Caco-2 (cell line): ENCODE measurements around the gene SLC25A42. TPM values are rescaled to one million over a fixed set of nuclear protein-coding genes. Genes with fewer than 3 reads are reported as not detected.

Source experiments
- BruUV-seq: library from RNA; stranded (reverse); fragments of 400-500 nt; replicated peaks from 2 replicates; lab custom pipeline; 2021; lab: Mats Ljungman, UMichigan
- CTCF ChIA-PET: fragments of 300-600 bp; sonication (Branson Sonifier 250); formaldehyde crosslinking; loops from one replicate; lab custom pipeline; 2022; ENCODE audit warnings: antibody characterized with exemption; lab: Charles Lee
- POLR2A ChIA-PET: fragments of 300-600 bp; sonication (Branson Sonifier 250); formaldehyde crosslinking; loops from one replicate; lab custom pipeline; 2022; ENCODE audit warnings: antibody characterized with exemption; lab: Charles Lee
- DNase-seq, 2 experiments: peaks; one replicate each; pipeline versions ENCODE4 v3.0.0 to v3.0.0-alpha.2; 2020 to 2022
- H3K27me3 ChIP-seq: replicated peaks from 2 replicates; pipeline ENCODE4 v1.6.0; 2011; ENCODE audit warnings: low read length; ENCODE audit not compliant: control insufficient read depth, insufficient read depth
- H3K36me3 ChIP-seq: 2 replicates; pipeline ENCODE4 v1.5.1; 2011; ENCODE audit warnings: low read length; ENCODE audit not compliant: control insufficient read depth, insufficient read depth
- H3K4me1 ChIP-seq: fragments of 250-450 bp; sonication (Bioruptor Pico); 2 replicates; pipeline ENCODE4 v1.5.1; 2020; ENCODE audit warnings: mild to moderate bottlenecking
- H3K4me3 ChIP-seq: 2 replicates; pipeline ENCODE4 v1.5.1; 2011; ENCODE audit warnings: low read depth, mild to moderate bottlenecking, control low read depth, low read length
- H3K9me3 ChIP-seq: fragments of 250-450 bp; sonication (Bioruptor Pico); 2 replicates; pipeline ENCODE4 v1.5.1; 2020; ENCODE audit warnings: mild to moderate bottlenecking, moderate library complexity
- H3K27ac Mint-ChIP-seq: one replicate; pipeline ENCODE4 v1.8.0; 2022; ENCODE audit warnings: mixed read lengths; ENCODE audit not compliant: unreplicated experiment
- H3K27me3 Mint-ChIP-seq: one replicate; pipeline ENCODE4 v1.8.0; 2022; ENCODE audit warnings: mixed read lengths; ENCODE audit not compliant: insufficient read depth, unreplicated experiment
- H3K36me3 Mint-ChIP-seq: one replicate; pipeline ENCODE4 v1.8.0; 2022; ENCODE audit warnings: mild to moderate bottlenecking, mixed read lengths; ENCODE audit not compliant: insufficient read depth, unreplicated experiment
- H3K4me1 Mint-ChIP-seq: one replicate; pipeline ENCODE4 v1.8.0; 2022; ENCODE audit warnings: low read depth, mixed read lengths; ENCODE audit not compliant: unreplicated experiment
- H3K4me3 Mint-ChIP-seq: one replicate; pipeline ENCODE4 v1.8.0; 2022; ENCODE audit warnings: mild to moderate bottlenecking, moderate library complexity, mixed read lengths; ENCODE audit not compliant: unreplicated experiment
- H3K9me3 Mint-ChIP-seq: one replicate; pipeline ENCODE4 v1.8.0; 2022; ENCODE audit warnings: mixed read lengths; ENCODE audit not compliant: unreplicated experiment
- intact Hi-C: fragments of 100-400 bp; cut with micrococcal nuclease; formaldehyde crosslinking; loops from one replicate; pipeline ENCODE4 v1.10.0; 2022; ENCODE audit not compliant: unreplicated experiment
- total RNA-seq: library from RNA; stranded (reverse); gene quantifications from 2 replicates; pipeline ENCODE4 v1.2.3, GENCODE V29; 2022
- TF ChIP-seq, protein P1 (sequence below), 2 experiments: fragments of 200-600 bp in 1 of 2; IDR thresholded peaks; 1 replicate in 1 of 2; 2 replicates in 1 of 2; pipeline versions ENCODE4 v1.5.1 to v1.8.0; 2011 to 2022; ENCODE audit warnings: antibody characterized with exemption in 1 of 2, control low read depth in 1 of 2, inconsistent platforms in 1 of 2, low read depth in 1 of 2, low read length in 1 of 2, mild to moderate bottlenecking in 1 of 2, moderate library complexity in 1 of 2; ENCODE audit not compliant: insufficient read depth in 1 of 2, severe bottlenecking in 1 of 2, unreplicated experiment in 1 of 2

Gene SLC25A42
- total RNA-seq, 1 experiment from 2014 or later: 4.5 TPM

GRCh38 chr19:19064098-19064722 is 416 bp downstream of the SLC25A42 start:
- Mint-ChIP-seq H3K36me3 (peaks cover 29% of the 10 kb centered on the region), H3K27me3 (no peaks in the 10 kb centered on the region), H3K27ac (peak overlapping the region; percentile 66), H3K4me1 (no peaks in the 10 kb centered on the region), H3K9me3 (no peaks in the 10 kb centered on the region), H3K4me3 (peak overlapping the region; percentile 83)
- peaks cover 11% of the 10 kb centered on the region for H3K4me1 ChIP-seq
- ChIA-PET POLR2A (no interaction called here), CTCF (interaction anchor here (0.7 kb wide), 1 partner anchor 13 kb away, joined by 3 read pairs; no protein-coding TSS in a partner anchor)
- H3K27me3 ChIP-seq: no peaks in the 10 kb centered on the region
- no peak for DNase-seq
- H3K4me3 ChIP-seq: peak overlapping the region; percentile 64
- intact Hi-C loops: no loop called here
- no TSS peak for BruUV-seq
- TF ChIP-seq, protein P1, sequence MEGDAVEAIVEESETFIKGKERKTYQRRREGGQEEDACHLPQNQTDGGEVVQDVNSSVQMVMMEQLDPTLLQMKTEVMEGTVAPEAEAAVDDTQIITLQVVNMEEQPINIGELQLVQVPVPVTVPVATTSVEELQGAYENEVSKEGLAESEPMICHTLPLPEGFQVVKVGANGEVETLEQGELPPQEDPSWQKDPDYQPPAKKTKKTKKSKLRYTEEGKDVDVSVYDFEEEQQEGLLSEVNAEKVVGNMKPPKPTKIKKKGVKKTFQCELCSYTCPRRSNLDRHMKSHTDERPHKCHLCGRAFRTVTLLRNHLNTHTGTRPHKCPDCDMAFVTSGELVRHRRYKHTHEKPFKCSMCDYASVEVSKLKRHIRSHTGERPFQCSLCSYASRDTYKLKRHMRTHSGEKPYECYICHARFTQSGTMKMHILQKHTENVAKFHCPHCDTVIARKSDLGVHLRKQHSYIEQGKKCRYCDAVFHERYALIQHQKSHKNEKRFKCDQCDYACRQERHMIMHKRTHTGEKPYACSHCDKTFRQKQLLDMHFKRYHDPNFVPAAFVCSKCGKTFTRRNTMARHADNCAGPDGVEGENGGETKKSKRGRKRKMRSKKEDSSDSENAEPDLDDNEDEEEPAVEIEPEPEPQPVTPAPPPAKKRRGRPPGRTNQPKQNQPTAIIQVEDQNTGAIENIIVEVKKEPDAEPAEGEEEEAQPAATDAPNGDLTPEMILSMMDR (IDR thresholded peaks at IDR 0.05; ENCODE audit: insufficient read depth in 1 of 2, low read depth in 1 of 2, low read length in 1 of 2, severe bottlenecking in 1 of 2, unreplicated experiment in 1 of 2): peak in 1 of 2 experiments; percentile 42
- H3K36me3 ChIP-seq: 0 out of 2 replicates have a peak, but pooled peaks cover 2% of the 10 kb centered on the region
- no peaks in the 10 kb centered on the region for H3K9me3 ChIP-seq

- Mint-ChIP-seq H3K36me3 (peaks cover 23% of the 10 kb centered on the region), H3K4me3 (peak overlapping the region; percentile 83), H3K27ac (peak overlapping the region; percentile 66), H3K9me3 (no peaks in the 10 kb centered on the region), H3K27me3 (no peaks in the 10 kb centered on the region), H3K4me1 (no peaks in the 10 kb centered on the region)
- no peaks in the 10 kb centered on the region for H3K9me3 ChIP-seq
- no peak for DNase-seq
- ChIA-PET CTCF (no interaction called here), POLR2A (interaction anchor here (0.5 kb wide), 1 partner anchor 72 kb away, joined by 3 read pairs; no protein-coding TSS in a partner anchor)
- TSS peak; percentile 5 for BruUV-seq
- no peaks in the 10 kb centered on the region for H3K27me3 ChIP-seq
- H3K4me3 ChIP-seq: peak overlapping the region; percentile 64
- H3K36me3 ChIP-seq: no peaks in the 10 kb centered on the region
- peaks cover 11% of the 10 kb centered on the region for H3K4me1 ChIP-seq
- intact Hi-C loops: no loop called here
- TF ChIP-seq, protein P1 (IDR thresholded peaks at IDR 0.05; ENCODE audit: insufficient read depth in 1 of 2, low read depth in 1 of 2, low read length in 1 of 2, severe bottlenecking in 1 of 2, unreplicated experiment in 1 of 2): no peak
Measured at GRCh38 chr19:19064811-19065745, 1.3 kb downstream of the SLC25A42 start.
